H1 (cell line): Measurements from ENCODE around the gene CXCL9.

Source experiments
- CTCF ChIP-seq, 3 experiments: IDR thresholded peaks; 1 replicate in 2 of 3; 2 replicates in 1 of 3; pipeline versions ENCODE4 v1.5.1 to v1.6.1; 2011; ENCODE audit warnings: low read length in 3 of 3, mild to moderate bottlenecking in 3 of 3, inconsistent platforms in 2 of 3, low read depth in 1 of 3, moderate library complexity in 1 of 3; ENCODE audit not compliant: insufficient read depth in 1 of 3; ENCODE audit errors: control extremely low read depth in 1 of 3
- POLR2AphosphoS5 ChIP-seq: IDR thresholded peaks from 2 replicates; pipeline ENCODE4 v1.6.1; 2011; ENCODE audit warnings: low read depth, low read length

GRCh38 chr4:75995727-75996126 is 11.6 kb downstream of the CXCL9 start:
- TF ChIP-seq POLR2AphosphoS5 (no peak), CTCF (IDR thresholded peaks at IDR 0.05; ENCODE audit: control extremely low read depth in 1 of 3, insufficient read depth in 1 of 3, low read depth in 1 of 3, low read length in 3 of 3) (peak in 2 of 3 experiments; percentile 44 to 54; a peak in 3 of 4 replicates)
